ENCODE measurements around the gene MXD4.

DNA sequence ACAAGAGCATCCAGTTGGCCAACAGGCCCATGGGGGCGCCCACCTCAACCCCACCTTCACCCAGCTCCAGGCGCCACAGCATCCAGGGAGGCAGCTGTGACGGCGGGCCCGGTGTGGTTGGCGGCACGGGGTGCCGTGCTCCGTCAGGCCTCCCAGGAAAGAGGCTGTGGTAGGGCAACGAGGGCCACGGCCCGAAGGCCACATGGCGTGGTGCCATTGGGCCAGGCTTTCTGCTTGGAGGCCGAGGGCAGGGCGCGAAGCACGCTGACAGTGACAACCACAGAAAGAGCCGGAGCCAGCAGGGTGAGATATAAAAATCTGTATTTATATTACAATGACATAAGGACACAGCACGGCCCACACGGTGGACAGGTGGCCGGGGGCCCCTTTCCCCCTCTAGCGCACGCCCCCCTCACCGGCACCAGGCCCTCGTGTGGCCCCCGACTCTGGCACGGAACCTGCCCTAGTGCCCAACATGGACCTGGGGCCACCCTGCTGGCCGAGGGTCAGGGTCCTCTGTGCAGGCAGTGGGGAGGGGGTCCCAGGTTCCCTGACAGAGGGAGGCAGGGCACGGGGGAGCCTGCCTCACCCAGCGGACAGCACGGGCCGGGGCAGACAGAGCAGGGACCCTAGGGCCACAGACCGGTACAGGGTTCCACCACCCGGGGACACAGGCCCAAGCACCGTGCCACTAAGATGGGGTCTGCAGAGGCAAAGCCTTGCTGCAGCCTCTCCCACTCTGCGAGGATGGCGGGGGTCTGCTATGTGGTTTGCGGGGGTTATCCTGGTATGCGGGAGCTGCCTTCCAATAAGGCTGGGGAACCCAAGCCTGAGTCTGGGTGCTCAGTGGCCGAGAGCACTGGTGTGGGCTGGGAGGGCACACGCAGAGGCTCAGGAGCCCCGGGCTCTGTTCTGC lies 14.5 kb downstream of the MXD4 start:
- TF ChIP-seq, protein P1, sequence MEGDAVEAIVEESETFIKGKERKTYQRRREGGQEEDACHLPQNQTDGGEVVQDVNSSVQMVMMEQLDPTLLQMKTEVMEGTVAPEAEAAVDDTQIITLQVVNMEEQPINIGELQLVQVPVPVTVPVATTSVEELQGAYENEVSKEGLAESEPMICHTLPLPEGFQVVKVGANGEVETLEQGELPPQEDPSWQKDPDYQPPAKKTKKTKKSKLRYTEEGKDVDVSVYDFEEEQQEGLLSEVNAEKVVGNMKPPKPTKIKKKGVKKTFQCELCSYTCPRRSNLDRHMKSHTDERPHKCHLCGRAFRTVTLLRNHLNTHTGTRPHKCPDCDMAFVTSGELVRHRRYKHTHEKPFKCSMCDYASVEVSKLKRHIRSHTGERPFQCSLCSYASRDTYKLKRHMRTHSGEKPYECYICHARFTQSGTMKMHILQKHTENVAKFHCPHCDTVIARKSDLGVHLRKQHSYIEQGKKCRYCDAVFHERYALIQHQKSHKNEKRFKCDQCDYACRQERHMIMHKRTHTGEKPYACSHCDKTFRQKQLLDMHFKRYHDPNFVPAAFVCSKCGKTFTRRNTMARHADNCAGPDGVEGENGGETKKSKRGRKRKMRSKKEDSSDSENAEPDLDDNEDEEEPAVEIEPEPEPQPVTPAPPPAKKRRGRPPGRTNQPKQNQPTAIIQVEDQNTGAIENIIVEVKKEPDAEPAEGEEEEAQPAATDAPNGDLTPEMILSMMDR (IDR thresholded peaks at IDR 0.05): no peak
- TF ChIP-seq RXRA (IDR thresholded peaks at IDR 0.05; ENCODE audit: borderline replicate concordance, low read depth) (no peak), GABPA (IDR thresholded peaks at IDR 0.05; ENCODE audit: low read depth) (no peak), ELF1 (IDR thresholded peaks at IDR 0.05) (no peak), POLR2AphosphoS5 (IDR thresholded peaks at IDR 0.05; ENCODE audit: low read depth, low read length) (no peak), REST (IDR thresholded peaks at IDR 0.05; ENCODE audit: low read depth, low read length) (no peak), EZH2phosphoT487 (IDR thresholded peaks at IDR 0.05; ENCODE audit: borderline replicate concordance, low read depth) (no peak)
- TF ChIP-seq, protein P2, sequence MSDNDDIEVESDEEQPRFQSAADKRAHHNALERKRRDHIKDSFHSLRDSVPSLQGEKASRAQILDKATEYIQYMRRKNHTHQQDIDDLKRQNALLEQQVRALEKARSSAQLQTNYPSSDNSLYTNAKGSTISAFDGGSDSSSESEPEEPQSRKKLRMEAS (IDR thresholded peaks at IDR 0.05; ENCODE audit: low read depth): no peak

All from SK-N-SH (cell line).